Skeletal muscle tissue (tissue), 4 donors: ENCODE results near the gene ZDHHC21. TPM values are rescaled to one million over a fixed set of nuclear protein-coding genes. Genes with fewer than 3 reads are reported as not detected.
"Not testable (repeated sequence)": the region's sequence is repeated elsewhere in the genome, so short reads cannot be mapped to it uniquely, and the experiment has no call there.

Experiments
- H3K27ac ChIP-seq: one replicate; pipeline ENCODE4 v1.7.0; 2013; ENCODE audit warnings: mild to moderate bottlenecking, low read depth, low read length, inconsistent platforms
- H3K27me3 ChIP-seq, 3 donors: one replicate each; pipeline ENCODE4 v1.7.0; 2013; ENCODE audit warnings: low read length in 3 of 3; ENCODE audit not compliant: control insufficient read depth in 3 of 3, insufficient read depth in 3 of 3
- H3K36me3 ChIP-seq, 3 donors: one replicate each; pipeline ENCODE4 v1.7.0; 2013; ENCODE audit warnings: low read length in 3 of 3; ENCODE audit not compliant: control insufficient read depth in 3 of 3, insufficient read depth in 3 of 3
- H3K4me1 ChIP-seq, 3 donors: one replicate each; pipeline ENCODE4 v1.7.0; 2013; ENCODE audit warnings: low read length in 3 of 3, mild to moderate bottlenecking in 3 of 3; ENCODE audit not compliant: control insufficient read depth in 3 of 3, insufficient read depth in 3 of 3
- H3K4me3 ChIP-seq, 3 donors: one replicate each; pipeline ENCODE4 v1.7.0; 2013; ENCODE audit warnings: low read length in 3 of 3
- H3K9ac ChIP-seq, 3 donors: one replicate each; pipeline ENCODE4 v1.7.0; 2013; ENCODE audit warnings: low read length in 3 of 3, mild to moderate bottlenecking in 3 of 3, moderate library complexity in 2 of 3, low read depth in 1 of 3
- H3K9me3 ChIP-seq, 3 donors: one replicate each; pipeline ENCODE4 v1.7.0; 2013; ENCODE audit warnings: low read length in 3 of 3; ENCODE audit not compliant: control insufficient read depth in 3 of 3
- total RNA-seq: library from RNA; depleted of rRNA; stranded (reverse); fragments of >200 nt; gene quantifications from one replicate; pipeline ENCODE4 v1.2.3, GENCODE V29; 2014
- donor health status: Osteomylitis.

ZDHHC21 gene
- total RNA-seq, 1 donor from 2014 or later: 24.5 TPM

DNA sequence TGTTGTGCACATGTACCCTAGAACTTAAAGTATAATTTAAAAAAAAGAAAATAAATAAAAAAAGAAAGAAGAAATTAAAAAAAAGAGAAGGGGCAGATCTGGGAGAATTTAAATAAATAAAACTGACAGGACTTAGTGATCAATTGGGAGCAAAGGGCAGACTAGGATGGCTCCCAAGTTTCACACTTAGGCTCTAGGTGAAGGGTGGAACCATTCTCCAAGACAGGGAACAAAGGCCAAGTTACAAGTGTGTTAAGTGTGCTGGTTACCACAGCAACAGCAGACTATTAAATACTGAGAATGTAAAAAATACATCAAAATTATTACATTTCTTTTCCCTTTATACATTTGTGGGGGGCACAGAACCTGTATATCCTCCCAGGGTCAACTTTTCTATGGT, 7.1 kb downstream of the ZDHHC21 start:
- no peak overlapping the region for H3K9ac ChIP-seq
- peaks cover 0 to 4% (median 3%) of the 10 kb centered on the region in 3 donors for H3K4me1 ChIP-seq
- H3K27me3 ChIP-seq: no peaks in the 10 kb centered on the region
- no peak overlapping the region for H3K4me3 ChIP-seq
- no peaks in the 10 kb centered on the region for H3K9me3 ChIP-seq
- no peak overlapping the region for H3K27ac ChIP-seq
- peaks cover 2 to 11% (median 3%) of the 10 kb centered on the region in 3 donors for H3K36me3 ChIP-seq

DNA sequence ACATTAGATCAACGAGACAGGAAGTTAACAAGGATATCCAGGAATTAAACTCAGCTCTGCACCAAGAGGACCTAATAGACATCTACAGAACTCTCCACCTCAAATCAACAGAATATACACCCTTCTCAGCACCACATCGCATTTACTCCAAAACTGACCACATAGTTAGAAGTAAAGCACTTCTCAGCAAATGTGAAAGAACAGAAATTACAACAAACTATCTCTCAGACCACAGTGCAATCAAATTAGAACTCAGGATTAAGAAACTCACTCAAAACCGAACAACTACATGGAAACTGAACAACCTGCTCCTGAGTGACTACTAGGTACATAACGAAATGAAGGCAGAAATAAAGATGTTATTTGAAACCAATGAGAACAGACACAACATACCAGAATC, 10.6 kb downstream of the ZDHHC21 start:
- not testable (repeated sequence) for H3K27ac ChIP-seq, H3K36me3 ChIP-seq, H3K9ac ChIP-seq, H3K9me3 ChIP-seq, H3K4me1 ChIP-seq, H3K4me3 ChIP-seq, H3K27me3 ChIP-seq

GRCh38 chr9:14678776-14679175, 14.5 kb downstream of the ZDHHC21 start:
- H3K27me3 ChIP-seq: no peaks in the 10 kb centered on the region
- no peak overlapping the region for H3K9ac ChIP-seq
- no peaks in the 10 kb centered on the region for H3K4me1 ChIP-seq
- no peaks in the 10 kb centered on the region for H3K9me3 ChIP-seq
- no peak overlapping the region for H3K27ac ChIP-seq
- H3K36me3 ChIP-seq: peaks cover 0 to 3% (median 0%) of the 10 kb centered on the region in 3 donors
- H3K4me3 ChIP-seq: no peak overlapping the region

- Histone ChIP-seq H3K36me3 (peaks cover 0 to 3% (median 0%) of the 10 kb centered on the region in 3 donors), H3K4me1 (no peaks in the 10 kb centered on the region), H3K9me3 (no peaks in the 10 kb centered on the region), H3K4me3 (no peak overlapping the region), H3K27me3 (no peaks in the 10 kb centered on the region), H3K9ac (no peak overlapping the region), H3K27ac (no peak overlapping the region)
Measured at GRCh38 chr9:14677872-14678271, 15.4 kb downstream of the ZDHHC21 start.

GRCh38 chr9:14677396-14677795, 15.8 kb downstream of the ZDHHC21 start:
- Histone ChIP-seq H3K9me3 (no peaks in the 10 kb centered on the region), H3K27ac (no peak overlapping the region), H3K27me3 (no peaks in the 10 kb centered on the region), H3K36me3 (peaks cover 0 to 4% (median 3%) of the 10 kb centered on the region in 3 donors), H3K9ac (no peak overlapping the region), H3K4me3 (no peak overlapping the region), H3K4me1 (no peaks in the 10 kb centered on the region)

- Histone ChIP-seq H3K27me3 (no peaks in the 10 kb centered on the region), H3K36me3 (peaks cover 0 to 5% (median 2%) of the 10 kb centered on the region in 3 donors), H3K4me3 (no peak overlapping the region), H3K27ac (no peak overlapping the region), H3K9ac (no peak overlapping the region), H3K9me3 (no peaks in the 10 kb centered on the region), H3K4me1 (no peaks in the 10 kb centered on the region)
Measured at GRCh38 chr9:14674630-14675029, 18.6 kb downstream of the ZDHHC21 start.

DNA sequence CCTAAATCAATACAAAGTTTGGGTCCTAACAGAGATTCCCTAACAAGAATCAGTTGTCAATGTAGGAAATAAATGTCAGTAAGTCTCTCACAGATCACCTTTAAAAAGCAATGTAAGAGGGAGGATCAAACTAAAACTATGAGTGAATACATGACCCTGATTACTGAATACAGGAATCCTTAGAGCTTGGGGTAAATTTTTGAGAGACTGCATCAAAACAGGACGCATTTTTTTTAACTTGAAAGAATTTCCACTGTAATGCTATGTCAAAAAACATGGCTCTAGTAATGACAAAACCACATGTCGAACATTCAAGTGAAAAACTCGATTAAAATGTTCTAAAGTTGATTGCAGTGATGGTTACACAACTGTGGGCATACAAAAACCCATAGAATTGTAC, 21.9 kb downstream of the ZDHHC21 start:
- no peak overlapping the region for H3K9ac ChIP-seq
- no peaks in the 10 kb centered on the region for H3K4me1 ChIP-seq
- H3K27ac ChIP-seq: no peak overlapping the region
- peaks cover 0 to 5% (median 2%) of the 10 kb centered on the region in 3 donors for H3K36me3 ChIP-seq
- no peak overlapping the region for H3K4me3 ChIP-seq
- H3K27me3 ChIP-seq: no peaks in the 10 kb centered on the region
- H3K9me3 ChIP-seq: no peaks in the 10 kb centered on the region

- peaks cover 0 to 5% (median 2%) of the 10 kb centered on the region in 3 donors for H3K36me3 ChIP-seq
- H3K27ac ChIP-seq: no peak overlapping the region
- H3K4me3 ChIP-seq: no peak overlapping the region
- H3K27me3 ChIP-seq: no peaks in the 10 kb centered on the region
- no peaks in the 10 kb centered on the region for H3K9me3 ChIP-seq
- H3K4me1 ChIP-seq: no peaks in the 10 kb centered on the region
- H3K9ac ChIP-seq: no peak overlapping the region
Measured at GRCh38 chr9:14670718-14671117, 22.5 kb downstream of the ZDHHC21 start.

DNA sequence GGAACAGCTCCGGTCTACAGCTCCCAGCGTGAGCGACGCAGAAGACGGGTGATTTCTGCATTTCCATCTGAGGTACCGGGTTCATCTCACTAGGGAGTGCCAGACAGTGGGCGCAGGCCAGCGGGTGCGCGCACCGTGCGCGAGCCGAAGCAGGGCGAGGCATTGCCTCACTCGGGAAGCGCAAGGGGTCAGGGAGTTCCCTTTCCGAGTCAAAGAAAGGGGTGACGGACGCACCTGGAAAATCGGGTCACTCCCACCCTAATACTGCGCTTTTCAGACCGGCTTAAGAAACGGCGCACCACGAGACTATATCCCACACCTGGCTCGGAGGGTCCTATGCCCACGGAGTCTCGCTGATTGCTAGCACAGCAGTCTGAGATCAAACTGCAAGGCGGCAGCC, 29.2 kb downstream of the ZDHHC21 start:
- not testable (repeated sequence) for H3K36me3 ChIP-seq, H3K9ac ChIP-seq, H3K4me1 ChIP-seq, H3K4me3 ChIP-seq, H3K27ac ChIP-seq, H3K27me3 ChIP-seq, H3K9me3 ChIP-seq

GRCh38 chr9:14662060-14662453, 31.2 kb downstream of the ZDHHC21 start:
- Histone ChIP-seq H3K4me1 (no peaks in the 10 kb centered on the region), H3K36me3 (no peaks in the 10 kb centered on the region), H3K27ac (no peak overlapping the region), H3K4me3 (no peak overlapping the region), H3K9ac (no peak overlapping the region), H3K27me3 (no peaks in the 10 kb centered on the region), H3K9me3 (no peaks in the 10 kb centered on the region)
